MM.1S (cell line): ENCODE results near the gene ANKRD60.

Experiments
- DNase-seq: peaks from one replicate; pipeline ENCODE4 v3.0.0-alpha.2; 2015
- H2AFZ ChIP-seq: fragments of 300-600 bp; sonication (generic); 2 replicates; pipeline ENCODE4 v1.6.0; 2016; ENCODE audit warnings: antibody characterized with exemption, low read length
- H3F3A ChIP-seq: fragments of 300-600 bp; sonication (generic); 2 replicates; pipeline ENCODE4 v1.6.1; 2016; ENCODE audit warnings: mild to moderate bottlenecking, antibody characterized with exemption, low read length, moderate library complexity, mixed read lengths; ENCODE audit not compliant: insufficient read depth
- H3K27ac ChIP-seq: fragments of 300-600 bp; sonication (generic); 2 replicates; pipeline ENCODE4 v1.5.1; 2016; ENCODE audit warnings: mild to moderate bottlenecking, low read length
- H3K27me3 ChIP-seq: fragments of 300-600 bp; sonication (generic); replicated peaks from 2 replicates; pipeline ENCODE4 v1.6.0; 2016; ENCODE audit warnings: low read length; ENCODE audit not compliant: insufficient read depth
- H3K36me3 ChIP-seq: fragments of 300-600 bp; sonication (generic); replicated peaks from 2 replicates; pipeline ENCODE4 v1.6.1; 2016; ENCODE audit warnings: mild to moderate bottlenecking, low read length, mixed read lengths; ENCODE audit not compliant: insufficient read depth
- H3K4me1 ChIP-seq: fragments of 300-600 bp; sonication (generic); 2 replicates; pipeline ENCODE4 v1.6.1; 2016; ENCODE audit warnings: low read length, mixed read lengths
- H3K4me2 ChIP-seq: fragments of 300-600 bp; sonication (generic); 2 replicates; pipeline ENCODE4 v1.6.0; 2016; ENCODE audit warnings: low read depth, low read length
- H3K4me3 ChIP-seq: fragments of 300-600 bp; sonication (generic); 2 replicates; pipeline ENCODE4 v1.5.1; 2016; ENCODE audit warnings: low read length, mixed read lengths
- H3K79me2 ChIP-seq: fragments of 300-600 bp; sonication (generic); 2 replicates; pipeline ENCODE4 v1.6.1; 2016; ENCODE audit warnings: mixed run types, low read length, mixed read lengths
- H3K9ac ChIP-seq: fragments of 300-600 bp; sonication (generic); 2 replicates; pipeline ENCODE4 v1.6.1; 2016; ENCODE audit warnings: low read length, mixed read lengths
- H3K9me2 ChIP-seq: fragments of 300-600 bp; sonication (generic); replicated peaks from 2 replicates; pipeline ENCODE4 v1.6.1; 2016; ENCODE audit warnings: mild to moderate bottlenecking, low read length, mixed read lengths; ENCODE audit not compliant: insufficient read depth
- H3K9me3 ChIP-seq: fragments of 300-600 bp; sonication (generic); replicated peaks from 2 replicates; pipeline ENCODE4 v1.6.1; 2016; ENCODE audit warnings: mild to moderate bottlenecking, low read length, mixed read lengths; ENCODE audit not compliant: insufficient read depth
- H4K20me1 ChIP-seq: fragments of 300-600 bp; sonication (generic); 2 replicates; pipeline ENCODE4 v1.6.1; 2016; ENCODE audit warnings: mild to moderate bottlenecking, low read length, moderate library complexity, mixed read lengths; ENCODE audit not compliant: insufficient read depth
- EZH2 ChIP-seq: fragments of 300-600 bp; sonication (generic); optimal IDR thresholded peaks from 2 replicates; pipeline ENCODE3; 2017; ENCODE audit warnings: low read depth, mild to moderate bottlenecking, antibody characterized with exemption, low read length, mixed read lengths
- EZH2phosphoT487 ChIP-seq: fragments of 300-600 bp; sonication (generic); IDR thresholded peaks from 2 replicates; pipeline ENCODE4 v1.6.1; 2018; ENCODE audit warnings: antibody characterized with exemption, low read length
- TF ChIP-seq, protein P1 (sequence below): fragments of 300-600 bp; sonication (generic); IDR thresholded peaks from 2 replicates; pipeline ENCODE4 v1.5.1; 2016; ENCODE audit warnings: antibody characterized with exemption, low read length, mixed read lengths

The ANKRD60 gene

GRCh38 chr20:58238490-58238889, 10.0 kb upstream of the ANKRD60 start:
- Histone ChIP-seq H3K4me3 (no peak overlapping the region), H3F3A (no peaks in the 10 kb centered on the region), H3K36me3 (no peaks in the 10 kb centered on the region), H3K9ac (no peak overlapping the region), H3K4me2 (no peak overlapping the region), H2AFZ (no peak overlapping the region), H3K27me3 (0 out of 2 replicates have a peak, but pooled peaks cover 7% of the 10 kb centered on the region), H3K4me1 (no peaks in the 10 kb centered on the region), H3K9me2 (no peaks in the 10 kb centered on the region), H3K9me3 (no peaks in the 10 kb centered on the region), H3K27ac (no peak overlapping the region), H3K79me2 (no peaks in the 10 kb centered on the region), H4K20me1 (no peaks in the 10 kb centered on the region)
- DNase-seq = no peak
- TF ChIP-seq, protein P1, sequence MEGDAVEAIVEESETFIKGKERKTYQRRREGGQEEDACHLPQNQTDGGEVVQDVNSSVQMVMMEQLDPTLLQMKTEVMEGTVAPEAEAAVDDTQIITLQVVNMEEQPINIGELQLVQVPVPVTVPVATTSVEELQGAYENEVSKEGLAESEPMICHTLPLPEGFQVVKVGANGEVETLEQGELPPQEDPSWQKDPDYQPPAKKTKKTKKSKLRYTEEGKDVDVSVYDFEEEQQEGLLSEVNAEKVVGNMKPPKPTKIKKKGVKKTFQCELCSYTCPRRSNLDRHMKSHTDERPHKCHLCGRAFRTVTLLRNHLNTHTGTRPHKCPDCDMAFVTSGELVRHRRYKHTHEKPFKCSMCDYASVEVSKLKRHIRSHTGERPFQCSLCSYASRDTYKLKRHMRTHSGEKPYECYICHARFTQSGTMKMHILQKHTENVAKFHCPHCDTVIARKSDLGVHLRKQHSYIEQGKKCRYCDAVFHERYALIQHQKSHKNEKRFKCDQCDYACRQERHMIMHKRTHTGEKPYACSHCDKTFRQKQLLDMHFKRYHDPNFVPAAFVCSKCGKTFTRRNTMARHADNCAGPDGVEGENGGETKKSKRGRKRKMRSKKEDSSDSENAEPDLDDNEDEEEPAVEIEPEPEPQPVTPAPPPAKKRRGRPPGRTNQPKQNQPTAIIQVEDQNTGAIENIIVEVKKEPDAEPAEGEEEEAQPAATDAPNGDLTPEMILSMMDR = no peak
- no peak for TF ChIP-seq EZH2
- TF ChIP-seq EZH2phosphoT487 = no peak

DNA sequence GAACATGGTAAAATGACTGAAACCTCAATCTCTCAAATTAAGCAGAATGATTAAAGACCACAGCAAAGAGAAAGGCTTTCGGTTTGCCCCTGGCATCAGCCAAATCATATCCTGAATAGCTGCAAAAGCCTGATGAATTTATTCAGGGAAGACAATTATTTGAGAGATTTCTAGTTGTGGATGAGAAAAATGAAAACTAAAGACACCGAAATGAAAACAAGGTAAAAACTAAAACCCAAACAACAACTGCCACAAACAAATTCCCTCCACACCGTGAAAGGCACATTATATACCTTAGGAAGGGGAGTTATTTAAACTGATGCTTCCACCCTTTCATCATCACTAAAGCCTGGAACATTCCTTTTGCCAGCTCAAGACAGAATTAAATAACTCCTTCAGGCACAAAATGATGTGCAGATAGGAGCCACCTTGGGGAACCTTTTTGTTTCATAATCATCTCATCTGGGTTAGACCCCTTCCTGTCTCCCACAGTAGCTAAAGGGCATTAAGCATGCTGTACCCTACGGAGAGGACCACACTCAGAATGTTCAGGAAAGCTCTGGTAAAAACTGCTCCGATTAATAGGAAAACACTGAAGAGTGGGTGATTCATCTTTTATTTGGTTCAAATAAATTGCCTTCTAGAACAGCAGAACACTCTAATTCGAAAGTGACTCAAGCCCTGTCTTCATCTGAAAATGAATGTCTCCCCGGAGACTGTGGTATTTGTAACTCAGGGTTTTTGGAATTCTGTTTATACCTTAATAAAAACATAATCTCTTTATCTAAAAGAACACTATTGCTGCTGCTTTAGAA, 9.1 kb upstream of the ANKRD60 start:
- Histone ChIP-seq H3K79me2 (no peaks in the 10 kb centered on the region), H3F3A (no peaks in the 10 kb centered on the region), H2AFZ (no peak overlapping the region), H3K27me3 (0 out of 2 replicates have a peak, but pooled peaks cover 7% of the 10 kb centered on the region), H3K4me1 (no peaks in the 10 kb centered on the region), H3K4me3 (no peak overlapping the region; the same call in 1 of the 2 replicates), H3K9me3 (no peaks in the 10 kb centered on the region), H3K27ac (no peak overlapping the region), H3K4me2 (peak overlapping the region; percentile 78; the same call in 1 of the 2 replicates), H3K9me2 (no peaks in the 10 kb centered on the region), H3K36me3 (no peaks in the 10 kb centered on the region), H3K9ac (no peak overlapping the region), H4K20me1 (no peaks in the 10 kb centered on the region)
- DNase-seq = no peak
- TF ChIP-seq EZH2phosphoT487 = no peak
- TF ChIP-seq, protein P1 = no peak
- TF ChIP-seq EZH2 = no peak

GRCh38 chr20:58236612-58237317, 8.3 kb upstream of the ANKRD60 start:
- no peaks in the 10 kb centered on the region for H3K36me3 ChIP-seq
- no peaks in the 10 kb centered on the region for H3K9me3 ChIP-seq
- no peaks in the 10 kb centered on the region for H3K79me2 ChIP-seq
- DNase-seq = peak; percentile 71
- H3K4me1 ChIP-seq = no peaks in the 10 kb centered on the region
- TF ChIP-seq EZH2 = no peak
- TF ChIP-seq, protein P1 = peak; percentile 96
- H3K9ac ChIP-seq = peak overlapping the region; percentile 33; the same call in 1 of the 2 replicates
- peak overlapping the region; percentile 72 for H3K4me3 ChIP-seq
- H4K20me1 ChIP-seq = no peaks in the 10 kb centered on the region
- H3K9me2 ChIP-seq = no peaks in the 10 kb centered on the region
- H2AFZ ChIP-seq = peak overlapping the region; percentile 65
- H3K27me3 ChIP-seq = 0 out of 2 replicates have a peak, but pooled peaks cover 7% of the 10 kb centered on the region
- peak overlapping the region; percentile 78 for H3K4me2 ChIP-seq
- no peak overlapping the region for H3K27ac ChIP-seq
- no peaks in the 10 kb centered on the region for H3F3A ChIP-seq
